ENCODE results near the gene LMO7. TPM values are rescaled to one million over a fixed set of nuclear protein-coding genes. Genes with fewer than 3 reads are reported as not detected.

The LMO7 gene
- total RNA-seq, 1 donor from 2014 or later: 176 TPM

GRCh38 chr13:75647126-75647784 is 11.1 kb downstream of the LMO7 start:
- intact Hi-C loops (cut with DNase I): no loop called here

GRCh38 chr13:75648446-75648845 is 12.3 kb downstream of the LMO7 start:
- no peak for TF ChIP-seq CTCF (IDR thresholded peaks at IDR 0.05)
- H3K27ac ChIP-seq: no peak overlapping the region
- no peaks in the 10 kb centered on the region for H3K36me3 ChIP-seq
- no peaks in the 10 kb centered on the region for H3K4me1 ChIP-seq
- DNase-seq (ENCODE audit: low spot score in 2 of 2): no peak
- no peak overlapping the region for H3K4me3 ChIP-seq
- intact Hi-C loops (cut with DNase I): no loop called here
- H3K27me3 ChIP-seq: no peaks in the 10 kb centered on the region
- H3K9me3 ChIP-seq: no peaks in the 10 kb centered on the region

More at GRCh38 chr13:75647126-75647784, 11.1 kb downstream of the LMO7 start:
- no peaks in the 10 kb centered on the region for H3K27me3 ChIP-seq
- H3K9me3 ChIP-seq: no peaks in the 10 kb centered on the region
- H3K27ac ChIP-seq: no peak overlapping the region
- no peak overlapping the region for H3K4me3 ChIP-seq
- no peaks in the 10 kb centered on the region for H3K4me1 ChIP-seq
- DNase-seq (ENCODE audit: low spot score in 2 of 2): no peak
- no peak for TF ChIP-seq CTCF (IDR thresholded peaks at IDR 0.05)
- no peaks in the 10 kb centered on the region for H3K36me3 ChIP-seq

- H3K27ac ChIP-seq: peak overlapping the region in 1 of 2 donors; percentile 38
- H3K4me1 ChIP-seq: no peaks in the 10 kb centered on the region
- no peak overlapping the region for H3K4me3 ChIP-seq
- no peaks in the 10 kb centered on the region for H3K27me3 ChIP-seq
- no peaks in the 10 kb centered on the region for H3K9me3 ChIP-seq
- TF ChIP-seq CTCF (IDR thresholded peaks at IDR 0.05): no peak
- intact Hi-C loops (cut with DNase I): no loop called here
- no peaks in the 10 kb centered on the region for H3K36me3 ChIP-seq
- no peak for DNase-seq (ENCODE audit: low spot score in 2 of 2)
Measured at GRCh38 chr13:75651013-75651412, 14.9 kb downstream of the LMO7 start.

- H3K36me3 ChIP-seq: no peaks in the 10 kb centered on the region
- H3K4me3 ChIP-seq: no peak overlapping the region
- H3K27ac ChIP-seq: no peak overlapping the region
- no peaks in the 10 kb centered on the region for H3K27me3 ChIP-seq
- H3K4me1 ChIP-seq: no peaks in the 10 kb centered on the region
- H3K9me3 ChIP-seq: no peaks in the 10 kb centered on the region
- intact Hi-C loops (cut with DNase I): no loop called here
- DNase-seq (ENCODE audit: low spot score in 2 of 2): no peak
- TF ChIP-seq CTCF (IDR thresholded peaks at IDR 0.05): no peak
Measured at GRCh38 chr13:75652726-75653125, 16.6 kb downstream of the LMO7 start.

GRCh38 chr13:75656425-75656989 is 20.4 kb downstream of the LMO7 start:
- no peak for DNase-seq (ENCODE audit: low spot score in 2 of 2)
- no peaks in the 10 kb centered on the region for H3K36me3 ChIP-seq
- no peak overlapping the region for H3K27ac ChIP-seq
- intact Hi-C loops (cut with DNase I): no loop called here
- H3K9me3 ChIP-seq: no peaks in the 10 kb centered on the region
- H3K4me3 ChIP-seq: no peak overlapping the region
- no peak for TF ChIP-seq CTCF (IDR thresholded peaks at IDR 0.05)
- no peaks in the 10 kb centered on the region for H3K27me3 ChIP-seq
- no peaks in the 10 kb centered on the region for H3K4me1 ChIP-seq
